Measurements from ENCODE around the gene SRPX. TPM values are rescaled to one million over a fixed set of nuclear protein-coding genes. Genes with fewer than 3 reads are reported as not detected.

Gene SRPX
- total and polyA plus RNA-seq, 2 of the 4 experiments (the other 2 are of a cell fraction) = 35.5 to 81.5 TPM

DNA sequence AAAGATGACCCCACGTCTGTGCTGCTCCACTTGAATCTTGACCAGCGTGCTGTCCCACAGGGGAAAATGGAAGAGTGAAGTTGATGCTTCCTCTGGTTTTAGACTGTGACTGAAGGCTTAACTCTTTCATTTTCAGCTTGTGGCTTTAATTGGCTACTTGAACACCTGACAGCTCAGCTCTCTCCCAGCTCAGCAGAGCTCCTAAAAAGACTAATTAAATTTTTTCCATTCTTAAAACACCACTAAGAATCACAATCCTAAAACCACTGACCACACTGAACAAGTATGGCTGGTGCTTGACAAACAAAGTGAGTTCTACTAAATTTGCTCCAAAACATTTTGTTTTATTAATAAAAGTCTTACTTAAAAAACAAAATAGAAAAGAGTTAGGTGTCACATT lies 71.7 kb downstream of the SRPX start:
- dilution Hi-C loops (cut with HindIII; ENCODE audit: low sequenced_read_pairs, unreplicated experiment) = no loop called here
- H4K91ac ChIP-seq (ENCODE audit: insufficient read depth, low read depth, low read length) = no peak overlapping the region
- H3K18ac ChIP-seq (ENCODE audit: low read depth, low read length) = no peak overlapping the region
- H3K9me3 ChIP-seq (ENCODE audit: control insufficient read depth, insufficient read depth, low read length) = no peaks in the 10 kb centered on the region
- no peaks in the 10 kb centered on the region for H3K4me1 ChIP-seq (ENCODE audit: control insufficient read depth, insufficient read depth, low read length)
- no peak overlapping the region for H3K4ac ChIP-seq (ENCODE audit: low read depth, low read length)
- H2BK15ac ChIP-seq (ENCODE audit: low read depth, low read length) = no peak overlapping the region
- intact Hi-C loops (cut with micrococcal nuclease) = no loop called here
- no peak overlapping the region for H3K14ac ChIP-seq (replicated peaks; ENCODE audit: low read depth, low read length)
- H2AK5ac ChIP-seq (ENCODE audit: low read depth, low read length) = no peak overlapping the region
- TF ChIP-seq MXI1 (IDR thresholded peaks at IDR 0.05; ENCODE audit: borderline replicate concordance, low read depth, low read length) (no peak), SMC3 (IDR thresholded peaks at IDR 0.05; ENCODE audit: low read depth, low read length) (no peak), MAZ (IDR thresholded peaks at IDR 0.05; ENCODE audit: borderline replicate concordance, low read depth, low read length) (no peak), NFE2L2 (IDR thresholded peaks at IDR 0.05; ENCODE audit: low read depth, low read length) (no peak), CEBPB (IDR thresholded peaks at IDR 0.05; ENCODE audit: low read depth, low read length) (no peak), CHD1 (IDR thresholded peaks at IDR 0.05; ENCODE audit: low read depth, low read length) (no peak), MAFK (IDR thresholded peaks at IDR 0.05; ENCODE audit: low read depth, low read length) (no peak), RCOR1 (IDR thresholded peaks at IDR 0.05; ENCODE audit: insufficient replicate concordance, low read length) (no peak), BHLHE40 (IDR thresholded peaks at IDR 0.05; ENCODE audit: low read depth, low read length) (no peak), RAD21 (IDR thresholded peaks at IDR 0.05; ENCODE audit: low read length) (no peak), ELK1 (IDR thresholded peaks at IDR 0.05; ENCODE audit: borderline replicate concordance, low read depth, low read length) (no peak), FOS (IDR thresholded peaks at IDR 0.05; ENCODE audit: low read depth, low read length) (no peak), POLR2A (IDR thresholded peaks at IDR 0.05; ENCODE audit: low read depth, low read length) (no peak), RFX5 (IDR thresholded peaks at IDR 0.05; ENCODE audit: low read depth, low read length) (no peak)
- TF ChIP-seq, protein P1, sequence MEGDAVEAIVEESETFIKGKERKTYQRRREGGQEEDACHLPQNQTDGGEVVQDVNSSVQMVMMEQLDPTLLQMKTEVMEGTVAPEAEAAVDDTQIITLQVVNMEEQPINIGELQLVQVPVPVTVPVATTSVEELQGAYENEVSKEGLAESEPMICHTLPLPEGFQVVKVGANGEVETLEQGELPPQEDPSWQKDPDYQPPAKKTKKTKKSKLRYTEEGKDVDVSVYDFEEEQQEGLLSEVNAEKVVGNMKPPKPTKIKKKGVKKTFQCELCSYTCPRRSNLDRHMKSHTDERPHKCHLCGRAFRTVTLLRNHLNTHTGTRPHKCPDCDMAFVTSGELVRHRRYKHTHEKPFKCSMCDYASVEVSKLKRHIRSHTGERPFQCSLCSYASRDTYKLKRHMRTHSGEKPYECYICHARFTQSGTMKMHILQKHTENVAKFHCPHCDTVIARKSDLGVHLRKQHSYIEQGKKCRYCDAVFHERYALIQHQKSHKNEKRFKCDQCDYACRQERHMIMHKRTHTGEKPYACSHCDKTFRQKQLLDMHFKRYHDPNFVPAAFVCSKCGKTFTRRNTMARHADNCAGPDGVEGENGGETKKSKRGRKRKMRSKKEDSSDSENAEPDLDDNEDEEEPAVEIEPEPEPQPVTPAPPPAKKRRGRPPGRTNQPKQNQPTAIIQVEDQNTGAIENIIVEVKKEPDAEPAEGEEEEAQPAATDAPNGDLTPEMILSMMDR (conservative IDR thresholded peaks at IDR 0.05; ENCODE audit: low read depth, low read length) = no peak
- TF ChIP-seq, protein P2, sequence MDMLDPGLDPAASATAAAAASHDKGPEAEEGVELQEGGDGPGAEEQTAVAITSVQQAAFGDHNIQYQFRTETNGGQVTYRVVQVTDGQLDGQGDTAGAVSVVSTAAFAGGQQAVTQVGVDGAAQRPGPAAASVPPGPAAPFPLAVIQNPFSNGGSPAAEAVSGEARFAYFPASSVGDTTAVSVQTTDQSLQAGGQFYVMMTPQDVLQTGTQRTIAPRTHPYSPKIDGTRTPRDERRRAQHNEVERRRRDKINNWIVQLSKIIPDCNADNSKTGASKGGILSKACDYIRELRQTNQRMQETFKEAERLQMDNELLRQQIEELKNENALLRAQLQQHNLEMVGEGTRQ (IDR thresholded peaks at IDR 0.05; ENCODE audit: low read depth, low read length) = no peak
- no peak overlapping the region for H4K8ac ChIP-seq (ENCODE audit: low read depth in 2 of 2, low read length in 2 of 2)
- H2AK9ac ChIP-seq (replicated peaks; ENCODE audit: low read depth, low read length, poor library complexity) = no peak overlapping the region
- no peak overlapping the region for H2BK120ac ChIP-seq (ENCODE audit: low read depth, low read length)
- H3K4me3 ChIP-seq (ENCODE audit: insufficient read depth, low read depth, low read length) = no peak overlapping the region
- ATAC-seq (ENCODE audit: low read depth) (no peak), DNase-seq (no peak)
- H3K9me1 ChIP-seq (ENCODE audit: insufficient read depth, low read length) = no peaks in the 10 kb centered on the region
- WGBS, 2 experiments (ENCODE audit: extremely low coverage in 2 of 2, insufficient read length in 1 of 2) = no CpG with 5 or more reads among the region's 2 CpGs
- in situ Hi-C loops (cut with MboI; ENCODE audit: low sequenced_read_pairs) = loop anchor here (25.0 kb wide), 1 partner anchor 112 kb away; no protein-coding TSS in a partner anchor
- no peak overlapping the region for H3K56ac ChIP-seq (ENCODE audit: extremely low read depth, insufficient read depth, low read length)
- H4K5ac ChIP-seq (ENCODE audit: low read depth, low read length) = no peak overlapping the region
- peaks cover 3% of the 10 kb centered on the region; the same call in 1 of the 2 replicates for H3K36me3 ChIP-seq (ENCODE audit: control insufficient read depth, insufficient read depth, low read length)
- no TSS peak for BruUV-seq (replicated peaks)
- H3K79me1 ChIP-seq (ENCODE audit: low read depth in 1 of 2, low read length in 2 of 2) = no peaks in the 10 kb centered on the region
- no peaks in the 10 kb centered on the region for H4K20me1 ChIP-seq (ENCODE audit: insufficient read depth, low read length)
- no peak overlapping the region for H3K9ac ChIP-seq (ENCODE audit: low read depth, low read length)
- H2BK5ac ChIP-seq (ENCODE audit: low read depth, low read length, poor library complexity, severe bottlenecking) = no peak overlapping the region
- no peak overlapping the region for H3K27ac ChIP-seq (ENCODE audit: insufficient read depth, low read length)
- ChIA-PET CTCF (no interaction called here), POLR2A (ENCODE audit: unreplicated experiment) (no interaction called here)
- peaks cover 2% of the 10 kb centered on the region; the same call in 1 of the 2 replicates for H3K27me3 ChIP-seq (ENCODE audit: control insufficient read depth, insufficient read depth, low read length)
- H2BK20ac ChIP-seq (ENCODE audit: low read depth, low read length) = no peak overlapping the region
- H2AFZ ChIP-seq (replicated peaks; ENCODE audit: low read length, poor library complexity) = no peak overlapping the region
- H3K23ac ChIP-seq (ENCODE audit: low read depth, low read length) = no peak overlapping the region
- H3K4me2 ChIP-seq (ENCODE audit: low read depth, low read length) = no peak overlapping the region

All from IMR-90 (cell line).